Tibial nerve (tissue), 4 donors: ENCODE results near the gene ABI3BP.

ENCODE experiments used
- EP300 ChIP-seq, 2 donors: sonication (generic); formaldehyde crosslinking; IDR thresholded peaks; one replicate each; pipeline ENCODE4 v1.6.1; 2017; ENCODE audit warnings: antibody characterized with exemption in 2 of 2, mild to moderate bottlenecking in 1 of 2
- POLR2A ChIP-seq, 2 donors: fragments of 450-650 bp; IDR thresholded peaks; one replicate each; pipeline ENCODE4 v1.6.1; 2017; ENCODE audit warnings: antibody characterized with exemption in 2 of 2, mild to moderate bottlenecking in 2 of 2, moderate library complexity in 2 of 2
- TF ChIP-seq, protein P1 (sequence below), 5 experiments: fragments of 200-600 bp in 3 of 5; fragments of 450-650 bp in 2 of 5; sonication (generic) in 3 of 5; IDR thresholded peaks; one replicate each; pipeline ENCODE4 v1.5.1; 2016 to 2019; ENCODE audit warnings: antibody characterized with exemption in 5 of 5, mild to moderate bottlenecking in 3 of 5, moderate library complexity in 2 of 5

DNA sequence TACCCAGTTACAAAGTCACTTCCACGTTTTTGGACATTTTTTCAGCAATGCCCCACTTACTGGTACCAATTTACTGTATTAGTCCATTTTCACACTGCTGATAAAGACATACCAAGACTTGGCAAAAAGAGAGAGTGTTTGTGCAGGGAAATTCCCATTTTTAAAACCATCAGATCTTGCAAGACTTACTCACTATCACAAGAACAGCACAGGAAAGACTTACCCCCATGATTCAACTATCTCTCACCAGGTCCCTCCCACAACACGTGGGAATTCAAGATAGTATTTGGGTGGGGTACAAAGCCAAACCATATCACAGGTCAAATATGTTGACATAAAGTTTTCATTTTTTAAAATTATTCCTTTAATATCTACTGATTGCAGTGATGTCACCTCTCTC lies 16.2 kb upstream of the ABI3BP start:
- TF ChIP-seq EP300 (IDR thresholded peaks at IDR 0.05) (no peak), POLR2A (IDR thresholded peaks at IDR 0.05) (no peak)
- TF ChIP-seq, protein P1, sequence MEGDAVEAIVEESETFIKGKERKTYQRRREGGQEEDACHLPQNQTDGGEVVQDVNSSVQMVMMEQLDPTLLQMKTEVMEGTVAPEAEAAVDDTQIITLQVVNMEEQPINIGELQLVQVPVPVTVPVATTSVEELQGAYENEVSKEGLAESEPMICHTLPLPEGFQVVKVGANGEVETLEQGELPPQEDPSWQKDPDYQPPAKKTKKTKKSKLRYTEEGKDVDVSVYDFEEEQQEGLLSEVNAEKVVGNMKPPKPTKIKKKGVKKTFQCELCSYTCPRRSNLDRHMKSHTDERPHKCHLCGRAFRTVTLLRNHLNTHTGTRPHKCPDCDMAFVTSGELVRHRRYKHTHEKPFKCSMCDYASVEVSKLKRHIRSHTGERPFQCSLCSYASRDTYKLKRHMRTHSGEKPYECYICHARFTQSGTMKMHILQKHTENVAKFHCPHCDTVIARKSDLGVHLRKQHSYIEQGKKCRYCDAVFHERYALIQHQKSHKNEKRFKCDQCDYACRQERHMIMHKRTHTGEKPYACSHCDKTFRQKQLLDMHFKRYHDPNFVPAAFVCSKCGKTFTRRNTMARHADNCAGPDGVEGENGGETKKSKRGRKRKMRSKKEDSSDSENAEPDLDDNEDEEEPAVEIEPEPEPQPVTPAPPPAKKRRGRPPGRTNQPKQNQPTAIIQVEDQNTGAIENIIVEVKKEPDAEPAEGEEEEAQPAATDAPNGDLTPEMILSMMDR (IDR thresholded peaks at IDR 0.05), result no peak
